H1 (cell line): Measurements from ENCODE around the gene DNAL4. TPM values are rescaled to one million over a fixed set of nuclear protein-coding genes. Genes with fewer than 3 reads are reported as not detected.

Experiments
- CTCF ChIA-PET: fragments of 300-600 bp; sonication (Branson Sonifier 250); formaldehyde crosslinking; loops from one replicate; lab custom pipeline; 2021; ENCODE audit not compliant: partially characterized antibody; lab: Charles Lee
- POLR2A ChIA-PET: fragments of 300-600 bp; sonication (Branson Sonifier 250); formaldehyde crosslinking; loops from one replicate; lab custom pipeline; 2021; ENCODE audit warnings: inconsistent platforms; ENCODE audit not compliant: partially characterized antibody; lab: Charles Lee
- DNase-seq, 2 experiments: peaks; one replicate each; pipeline versions ENCODE4 v3.0.0 to v3.0.0-alpha.2; 2010 to 2022; ENCODE audit warnings: low spot score in 2 of 2, low read depth in 1 of 2, mixed read lengths in 1 of 2
- FAIRE-seq: peaks from 2 replicates; lab custom pipeline; 2011; peaks lifted over from hg19 to GRCh38; lab: Jason Lieb, UNC
- H2AFZ ChIP-seq: 2 replicates; pipeline ENCODE4 v1.8.1; 2012; ENCODE audit warnings: low read length, inconsistent platforms
- H2AK5ac ChIP-seq: 2 replicates; pipeline ENCODE4 v1.6.1; 2013; ENCODE audit warnings: low read depth, low read length
- H2BK120ac ChIP-seq: replicated peaks from 2 replicates; pipeline ENCODE3; 2013; ENCODE audit warnings: low read depth, low read length, inconsistent platforms
- H2BK12ac ChIP-seq: 2 replicates; pipeline ENCODE4 v1.6.1; 2013; ENCODE audit warnings: low read depth, low read length
- H2BK15ac ChIP-seq: 2 replicates; pipeline ENCODE4 v1.6.1; 2013; ENCODE audit warnings: low read length
- H2BK20ac ChIP-seq: 2 replicates; pipeline ENCODE4 v1.6.1; 2013; ENCODE audit warnings: low read length
- H2BK5ac ChIP-seq: 2 replicates; pipeline ENCODE4 v1.6.1; 2013; ENCODE audit warnings: low read depth, low read length
- H3K14ac ChIP-seq: 2 replicates; pipeline ENCODE4 v1.6.1; 2013; ENCODE audit warnings: inconsistent platforms; ENCODE audit not compliant: insufficient read length
- H3K18ac ChIP-seq: 2 replicates; pipeline ENCODE4 v1.6.1; 2013; ENCODE audit warnings: low read length; ENCODE audit errors: extremely low read depth
- H3K23ac ChIP-seq: 2 replicates; pipeline ENCODE4 v1.6.1; 2013; ENCODE audit warnings: inconsistent platforms; ENCODE audit not compliant: insufficient read length
- H3K23me2 ChIP-seq: 2 replicates; pipeline ENCODE4 v1.6.1; 2013; ENCODE audit warnings: low read depth, low read length
- H3K27ac ChIP-seq: 2 replicates; pipeline ENCODE4 v1.6.1; 2011; ENCODE audit warnings: low read depth, low read length, inconsistent platforms
- H3K27me3 ChIP-seq, 4 experiments: replicated peaks in 1 of 4; 1 replicate in 1 of 4; 2 replicates in 3 of 4; pipeline versions ENCODE4 v1.6.1 to v1.8.1; 2011 to 2013; ENCODE audit warnings: low read length in 3 of 4, mild to moderate bottlenecking in 3 of 4, inconsistent platforms in 2 of 4, mixed read lengths in 2 of 4, moderate library complexity in 1 of 4; ENCODE audit not compliant: control insufficient read depth in 3 of 4, insufficient read depth in 3 of 4; ENCODE audit errors: extremely low read depth in 1 of 4
- H3K36me3 ChIP-seq, 4 experiments: 2 replicates each; pipeline versions ENCODE4 v1.6.1 to v1.8.1; 2011 to 2013; ENCODE audit warnings: mild to moderate bottlenecking in 4 of 4, low read length in 3 of 4, moderate library complexity in 2 of 4, control low read depth in 1 of 4, inconsistent platforms in 1 of 4; ENCODE audit not compliant: insufficient read depth in 4 of 4, control insufficient read depth in 2 of 4
- H3K4ac ChIP-seq: replicated peaks from 2 replicates; pipeline ENCODE3; 2013; ENCODE audit warnings: low read length, low read depth, mixed read lengths, inconsistent platforms; ENCODE audit not compliant: insufficient read length
- H3K4me1 ChIP-seq, 4 experiments: replicated peaks in 1 of 4; 1 replicate in 1 of 4; 2 replicates in 3 of 4; pipeline versions ENCODE4 v1.6.1 to v1.8.1; 2011 to 2013; ENCODE audit warnings: low read length in 3 of 4, inconsistent platforms in 2 of 4, mixed read lengths in 1 of 4; ENCODE audit not compliant: insufficient read depth in 4 of 4, control insufficient read depth in 3 of 4
- H3K4me2 ChIP-seq, 2 experiments: 2 replicates each; pipeline versions ENCODE4 v1.6.1 to v1.8.1; 2011 to 2013; ENCODE audit warnings: low read depth in 2 of 2, low read length in 2 of 2, control low read depth in 1 of 2, inconsistent platforms in 1 of 2, mild to moderate bottlenecking in 1 of 2; ENCODE audit not compliant: insufficient read depth in 1 of 2
- H3K4me3 ChIP-seq, 4 experiments: fragments of 200-600, 300-600 bp in 1 of 4; sonication (generic), shearing (Covaris generic), sonication (Bioruptor Twin) in 1 of 4; 2 replicates each; pipeline versions ENCODE4 v1.5.1 to v1.8.1; 2011 to 2016; ENCODE audit warnings: low read length in 4 of 4, low read depth in 3 of 4, control low read depth in 2 of 4, inconsistent platforms in 2 of 4, mild to moderate bottlenecking in 2 of 4, mixed read lengths in 1 of 4, moderate library complexity in 1 of 4; ENCODE audit not compliant: insufficient read depth in 2 of 4; ENCODE audit errors: extremely low read depth in 1 of 4
- H3K56ac ChIP-seq: replicated peaks from 2 replicates; pipeline ENCODE3; 2013; ENCODE audit warnings: low read depth, mild to moderate bottlenecking, mixed read lengths, low read length, inconsistent platforms; ENCODE audit not compliant: insufficient read length
- H3K79me1 ChIP-seq: 2 replicates; pipeline ENCODE4 v1.6.1; 2013; ENCODE audit warnings: low read depth, low read length, control low read depth
- H3K79me2 ChIP-seq, 2 experiments: 2 replicates each; pipeline versions ENCODE4 v1.6.1 to v1.8.1; 2012 to 2013; ENCODE audit warnings: low read length in 2 of 2, mild to moderate bottlenecking in 2 of 2, inconsistent platforms in 1 of 2; ENCODE audit not compliant: insufficient read depth in 2 of 2, control insufficient read depth in 1 of 2
- H3K9ac ChIP-seq, 4 experiments: replicated peaks in 1 of 4; 1 replicate in 1 of 4; 2 replicates in 3 of 4; pipeline versions ENCODE4 v1.6.1 to v1.8.1; 2011 to 2013; ENCODE audit warnings: low read depth in 3 of 4, low read length in 3 of 4, control low read depth in 2 of 4, mild to moderate bottlenecking in 2 of 4, moderate library complexity in 2 of 4, inconsistent platforms in 1 of 4; ENCODE audit errors: extremely low read depth in 1 of 4
- H3K9me3 ChIP-seq, 2 experiments: 2 replicates each; pipeline versions ENCODE4 v1.6.1 to v1.8.1; 2012 to 2013; ENCODE audit warnings: mild to moderate bottlenecking in 2 of 2, moderate library complexity in 2 of 2, control low read depth in 1 of 2, inconsistent platforms in 1 of 2, low read depth in 1 of 2, low read length in 1 of 2, mixed read lengths in 1 of 2; ENCODE audit not compliant: insufficient read depth in 2 of 2
- H4K20me1 ChIP-seq, 2 experiments: replicated peaks in 1 of 2; 2 replicates each; pipeline versions ENCODE3 to v1.8.1; 2011 to 2013; ENCODE audit warnings: inconsistent platforms in 2 of 2, low read length in 2 of 2, mild to moderate bottlenecking in 1 of 2; ENCODE audit not compliant: insufficient read depth in 2 of 2, control insufficient read depth in 1 of 2
- H4K5ac ChIP-seq: 2 replicates; pipeline ENCODE4 v1.6.1; 2013; ENCODE audit warnings: low read length, low read depth, mixed read lengths, inconsistent platforms; ENCODE audit not compliant: insufficient read length
- H4K8ac ChIP-seq: 2 replicates; pipeline ENCODE4 v1.8.0; 2013; ENCODE audit warnings: mild to moderate bottlenecking, moderate library complexity, low read length, inconsistent platforms; ENCODE audit not compliant: insufficient read depth; ENCODE audit errors: extremely low read depth
- H4K91ac ChIP-seq: replicated peaks from 2 replicates; pipeline ENCODE3; 2013; ENCODE audit warnings: low read length, mixed read lengths, inconsistent platforms; ENCODE audit not compliant: insufficient read length
- ASH2L ChIP-seq: fragments of 200-600, 300-600 bp; sonication (generic); IDR thresholded peaks from one replicate; pipeline ENCODE4 v1.7.1; 2017; ENCODE audit warnings: low read length
- CREB1 ChIP-seq: IDR thresholded peaks from 2 replicates; pipeline ENCODE4 v1.6.1; 2012; ENCODE audit warnings: inconsistent platforms
- CTBP2 ChIP-seq: IDR thresholded peaks from 2 replicates; pipeline ENCODE4 v1.7.0; 2011; ENCODE audit warnings: borderline replicate concordance, mild to moderate bottlenecking, moderate library complexity, mixed read lengths, low read length; ENCODE audit not compliant: insufficient read depth, insufficient read length
- EZH2 ChIP-seq: fragments of 200-600 bp; sonication (generic); IDR thresholded peaks from 2 replicates; pipeline ENCODE4 v1.7.1; 2012; ENCODE audit warnings: low read depth, mild to moderate bottlenecking, moderate library complexity, low read length, inconsistent platforms; ENCODE audit not compliant: severe bottlenecking
- HDAC6 ChIP-seq: IDR thresholded peaks from one replicate; pipeline ENCODE4 v1.7.1; 2012; ENCODE audit warnings: low read depth, mild to moderate bottlenecking, inconsistent platforms, low read length, moderate library complexity
- MAX ChIP-seq: IDR thresholded peaks from 2 replicates; pipeline ENCODE4 v1.6.1; 2012; ENCODE audit warnings: inconsistent platforms
- NANOG ChIP-seq: IDR thresholded peaks from 2 replicates; pipeline ENCODE4 v1.6.1; 2011; ENCODE audit warnings: low read length, low read depth, mild to moderate bottlenecking, inconsistent platforms; ENCODE audit not compliant: insufficient read depth, poor library complexity, severe bottlenecking
- RXRA ChIP-seq: IDR thresholded peaks from 2 replicates; pipeline ENCODE4 v1.6.1; 2011; ENCODE audit warnings: low read depth, mild to moderate bottlenecking, low read length, moderate library complexity; ENCODE audit not compliant: insufficient read depth
- SAP30 ChIP-seq: fragments of 300-600 bp; sonication (generic); IDR thresholded peaks from 2 replicates; pipeline ENCODE4 v1.7.1; 2012; ENCODE audit warnings: low read length, moderate library complexity, mild to moderate bottlenecking, inconsistent platforms; ENCODE audit not compliant: insufficient read depth, insufficient replicate concordance
- SIX5 ChIP-seq: IDR thresholded peaks from 2 replicates; pipeline ENCODE4 v1.6.1; 2011; ENCODE audit warnings: mild to moderate bottlenecking, low read depth, low read length
- WGBS, 2 experiments: shearing (Covaris generic) in 1 of 2; methylation state at CpG; one replicate each; pipeline versions ENCODE4 v1.1.6 to v1.1.7; 2013 to 2015; ENCODE audit warnings: low lambda C conversion rate in 2 of 2, mixed read lengths in 2 of 2, inconsistent platforms in 1 of 2, low coverage in 1 of 2, missing lambda C conversion rate in 1 of 2; ENCODE audit not compliant: insufficient replicate concordance in 2 of 2, insufficient coverage in 1 of 2, insufficient read length in 1 of 2; ENCODE audit errors: extremely low coverage in 1 of 2, missing lambda C conversion rate in 1 of 2; 5-methylcytosine and 5-hydroxymethylcytosine counted together
- polyA plus RNA-seq, 7 experiments: library from polyadenylated mRNA; depleted of rRNA in 3 of 7; stranded (reverse) in 5 of 7; unstranded in 2 of 7; fragments of >200 nt in 5 of 7; fragments of 200-250 nt in 2 of 7; gene quantifications; 1 replicate in 5 of 7; 2 replicates in 1 of 7; 4 replicates in 1 of 7; pipeline versions ENCODE4 v1.2.1 to v1.2.3, GENCODE V29; 2011 to 2013; ENCODE audit warnings: missing spikeins in 2 of 7, mixed read lengths in 2 of 7
- total RNA-seq: library from RNA; stranded (reverse); fragmentation: NEBNext Ultra II Directional; extraction: Animal tissue kit (Norgen Biotek cat#: 25700); gene quantifications from 2 replicates; pipeline ENCODE4 v1.2.1, GENCODE V29; 2021
- TF ChIP-seq, protein P1 (sequence below): IDR thresholded peaks from 2 replicates; pipeline ENCODE4 v1.6.1; 2011; ENCODE audit warnings: low read depth, mild to moderate bottlenecking, low read length; ENCODE audit not compliant: insufficient read depth

DNAL4 gene
- total and polyA plus RNA-seq, 2 of the 8 experiments (the other 6 are each of a cell fraction or from before 2014, with no cell fraction given): 8.8 to 14.0 TPM

GRCh38 chr22:38739300-38740055 lies 54.5 kb downstream of the DNAL4 start:
- no peak overlapping the region for H3K14ac ChIP-seq
- H3K4me1 ChIP-seq: no peaks in the 10 kb centered on the region
- no peak overlapping the region for H2BK5ac ChIP-seq
- H3K4me3 ChIP-seq: no peak overlapping the region
- CTCF ChIA-PET: interaction anchor here (0.8 to 11.1 kb wide), 4 partner anchors 9 to 130 kb away, joined by 3 to 116 read pairs (median 62); no protein-coding TSS in a partner anchor
- no peak overlapping the region for H3K18ac ChIP-seq
- H3K9me3 ChIP-seq: no peaks in the 10 kb centered on the region
- no peaks in the 10 kb centered on the region for H3K23me2 ChIP-seq
- H2BK120ac ChIP-seq: no peak overlapping the region
- no peak overlapping the region for H3K4me2 ChIP-seq
- no peak overlapping the region; the same call in 1 of the 2 replicates for H4K8ac ChIP-seq
- no peak overlapping the region for H3K27ac ChIP-seq
- H2BK15ac ChIP-seq: no peak overlapping the region
- no peak overlapping the region for H4K5ac ChIP-seq
- H2BK12ac ChIP-seq: no peak overlapping the region
- FAIRE-seq (no peak), DNase-seq (no peak)
- H4K20me1 ChIP-seq: peaks cover 0 to 7% of the 10 kb centered on the region in 2 experiments
- no peak overlapping the region for H2AFZ ChIP-seq
- 93% methylated on average over 20 of the region's 20 CpGs; no CpG with 5 or more reads in 1 of the 2 experiments for WGBS, 2 experiments
- no peak overlapping the region for H2BK20ac ChIP-seq
- H3K56ac ChIP-seq: no peak overlapping the region
- H3K9ac ChIP-seq: no peak overlapping the region
- H3K79me2 ChIP-seq: no peaks in the 10 kb centered on the region
- H3K79me1 ChIP-seq: no peaks in the 10 kb centered on the region
- H2AK5ac ChIP-seq: no peak overlapping the region
- POLR2A ChIA-PET: interaction anchor here (1.1 to 13.2 kb wide), 5 partner anchors 10 to 49 kb away, joined by 3 to 112 read pairs (median 7); no protein-coding TSS in a partner anchor
- H3K4ac ChIP-seq: no peak overlapping the region
- H3K36me3 ChIP-seq: peaks cover 1 to 12% (median 8%) of the 10 kb centered on the region in 4 experiments; a peak in 3 of 8 replicates
- no peak overlapping the region for H3K23ac ChIP-seq
- H3K27me3 ChIP-seq: no peaks in the 10 kb centered on the region
- H4K91ac ChIP-seq: no peak overlapping the region
- no peak for TF ChIP-seq NANOG
- no peak for TF ChIP-seq SIX5
- no peak for TF ChIP-seq CREB1
- TF ChIP-seq CTBP2: no peak
- no peak for TF ChIP-seq ASH2L
- TF ChIP-seq, protein P1, sequence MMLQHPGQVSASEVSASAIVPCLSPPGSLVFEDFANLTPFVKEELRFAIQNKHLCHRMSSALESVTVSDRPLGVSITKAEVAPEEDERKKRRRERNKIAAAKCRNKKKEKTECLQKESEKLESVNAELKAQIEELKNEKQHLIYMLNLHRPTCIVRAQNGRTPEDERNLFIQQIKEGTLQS: no peak
- no peak for TF ChIP-seq RXRA
- TF ChIP-seq HDAC6: no peak
- TF ChIP-seq SAP30: no peak
- TF ChIP-seq EZH2: no peak
- no peak for TF ChIP-seq MAX
